ENCODE results near the gene CDK16. TPM values are rescaled to one million over a fixed set of nuclear protein-coding genes. Genes with fewer than 3 reads are reported as not detected.
A peak's percentile ranks its signal among the peaks of the same experiment; 100 is the strongest.

CDK16 gene
- total and polyA plus RNA-seq, 2 experiments from 2014 or later, result 391 to 481 TPM

DNA sequence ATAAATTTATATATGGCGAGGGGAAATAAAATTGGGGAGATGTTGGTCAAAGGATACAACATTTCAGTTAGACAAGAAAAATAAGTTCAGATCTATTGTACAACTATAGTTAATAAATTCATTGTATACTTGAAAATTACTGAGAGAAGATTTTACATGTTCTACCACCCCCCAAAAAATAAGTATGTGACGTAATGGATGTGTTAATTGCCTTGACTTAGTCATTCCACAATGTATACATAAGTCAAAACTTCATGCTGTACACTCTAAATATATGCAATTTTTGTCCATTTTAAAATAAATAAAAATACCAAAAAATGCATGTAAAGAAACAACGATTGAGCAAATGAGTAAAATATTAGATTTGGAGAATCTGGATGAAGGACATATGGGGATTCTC is 16.1 kb downstream of the CDK16 start:
- no peaks in the 10 kb centered on the region for H3K27me3 ChIP-seq
- DNase-seq (ENCODE audit: low read depth in 1 of 2, low spot score in 1 of 2), result peak in 1 of 2 donors; percentile 19
- TF ChIP-seq, protein P1, sequence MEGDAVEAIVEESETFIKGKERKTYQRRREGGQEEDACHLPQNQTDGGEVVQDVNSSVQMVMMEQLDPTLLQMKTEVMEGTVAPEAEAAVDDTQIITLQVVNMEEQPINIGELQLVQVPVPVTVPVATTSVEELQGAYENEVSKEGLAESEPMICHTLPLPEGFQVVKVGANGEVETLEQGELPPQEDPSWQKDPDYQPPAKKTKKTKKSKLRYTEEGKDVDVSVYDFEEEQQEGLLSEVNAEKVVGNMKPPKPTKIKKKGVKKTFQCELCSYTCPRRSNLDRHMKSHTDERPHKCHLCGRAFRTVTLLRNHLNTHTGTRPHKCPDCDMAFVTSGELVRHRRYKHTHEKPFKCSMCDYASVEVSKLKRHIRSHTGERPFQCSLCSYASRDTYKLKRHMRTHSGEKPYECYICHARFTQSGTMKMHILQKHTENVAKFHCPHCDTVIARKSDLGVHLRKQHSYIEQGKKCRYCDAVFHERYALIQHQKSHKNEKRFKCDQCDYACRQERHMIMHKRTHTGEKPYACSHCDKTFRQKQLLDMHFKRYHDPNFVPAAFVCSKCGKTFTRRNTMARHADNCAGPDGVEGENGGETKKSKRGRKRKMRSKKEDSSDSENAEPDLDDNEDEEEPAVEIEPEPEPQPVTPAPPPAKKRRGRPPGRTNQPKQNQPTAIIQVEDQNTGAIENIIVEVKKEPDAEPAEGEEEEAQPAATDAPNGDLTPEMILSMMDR (IDR thresholded peaks at IDR 0.05; ENCODE audit: low read depth, low read length), result no peak
- peaks cover 7% of the 10 kb centered on the region for H3K4me1 ChIP-seq (ENCODE audit: low read depth)
- H3K9me3 ChIP-seq (ENCODE audit: low read depth), result no peaks in the 10 kb centered on the region
- H3K4me3 ChIP-seq, result peak overlapping the region; percentile 84
- peak overlapping the region; percentile 96 for H3K27ac ChIP-seq
- H3K36me3 ChIP-seq, result peaks cover under 1% of the 10 kb centered on the region

DNA sequence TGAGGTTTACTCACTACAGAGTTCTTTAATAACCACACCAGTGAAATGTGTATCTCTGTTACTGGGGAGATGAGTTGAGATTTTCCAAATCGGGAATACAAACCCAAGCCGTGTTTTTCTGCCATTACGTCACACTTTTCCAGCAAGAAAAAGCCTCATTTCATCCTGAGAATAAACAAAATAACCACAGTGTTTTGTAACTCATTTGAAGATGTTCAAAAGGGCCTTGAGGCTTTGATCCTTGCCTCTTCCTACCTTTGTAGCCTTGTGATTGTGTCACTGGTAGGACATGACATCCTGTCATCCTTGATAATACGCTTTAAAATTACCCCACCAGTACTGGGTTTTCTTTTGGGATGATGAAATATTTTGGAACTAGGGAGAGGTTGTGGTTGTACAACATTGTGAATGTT is 17.2 kb downstream of the CDK16 start:
- Histone ChIP-seq H3K4me1 (ENCODE audit: low read depth) (peaks cover 7% of the 10 kb centered on the region), H3K27ac (no peak overlapping the region), H3K27me3 (no peaks in the 10 kb centered on the region), H3K36me3 (peaks cover 11% of the 10 kb centered on the region), H3K9me3 (ENCODE audit: low read depth) (no peaks in the 10 kb centered on the region), H3K4me3 (no peak overlapping the region)
- TF ChIP-seq, protein P1 (IDR thresholded peaks at IDR 0.05; ENCODE audit: low read depth, low read length), result no peak
- DNase-seq (ENCODE audit: low read depth in 1 of 2, low spot score in 1 of 2), result peak in 1 of 2 donors; percentile 27

DNA sequence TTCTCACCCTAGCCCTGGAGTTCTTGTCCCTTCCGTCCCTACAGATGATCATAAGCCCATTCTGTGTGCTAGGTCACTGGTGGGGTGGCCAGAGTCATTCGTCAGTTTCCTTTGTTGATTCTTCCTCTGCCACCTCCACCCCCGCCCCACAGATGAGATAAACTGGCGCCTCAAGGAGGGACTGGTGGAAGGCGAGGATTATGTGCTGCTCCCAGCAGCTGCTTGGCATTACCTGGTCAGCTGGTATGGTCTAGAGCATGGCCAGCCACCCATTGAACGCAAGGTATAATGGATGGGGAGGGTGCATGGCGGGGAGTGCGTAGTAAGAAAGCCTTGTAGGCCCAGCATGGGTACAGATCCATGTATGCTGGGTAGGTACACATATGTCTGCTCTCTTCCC is 20.7 kb downstream of the CDK16 start:
- Histone ChIP-seq H3K4me1 (ENCODE audit: low read depth) (peaks cover 7% of the 10 kb centered on the region), H3K4me3 (no peak overlapping the region), H3K27me3 (no peaks in the 10 kb centered on the region), H3K36me3 (peaks cover 38% of the 10 kb centered on the region), H3K9me3 (ENCODE audit: low read depth) (no peaks in the 10 kb centered on the region), H3K27ac (no peak overlapping the region)
- no peak for DNase-seq (ENCODE audit: low read depth in 1 of 2, low spot score in 1 of 2)
- TF ChIP-seq, protein P1 (IDR thresholded peaks at IDR 0.05; ENCODE audit: low read depth, low read length), result no peak

DNA sequence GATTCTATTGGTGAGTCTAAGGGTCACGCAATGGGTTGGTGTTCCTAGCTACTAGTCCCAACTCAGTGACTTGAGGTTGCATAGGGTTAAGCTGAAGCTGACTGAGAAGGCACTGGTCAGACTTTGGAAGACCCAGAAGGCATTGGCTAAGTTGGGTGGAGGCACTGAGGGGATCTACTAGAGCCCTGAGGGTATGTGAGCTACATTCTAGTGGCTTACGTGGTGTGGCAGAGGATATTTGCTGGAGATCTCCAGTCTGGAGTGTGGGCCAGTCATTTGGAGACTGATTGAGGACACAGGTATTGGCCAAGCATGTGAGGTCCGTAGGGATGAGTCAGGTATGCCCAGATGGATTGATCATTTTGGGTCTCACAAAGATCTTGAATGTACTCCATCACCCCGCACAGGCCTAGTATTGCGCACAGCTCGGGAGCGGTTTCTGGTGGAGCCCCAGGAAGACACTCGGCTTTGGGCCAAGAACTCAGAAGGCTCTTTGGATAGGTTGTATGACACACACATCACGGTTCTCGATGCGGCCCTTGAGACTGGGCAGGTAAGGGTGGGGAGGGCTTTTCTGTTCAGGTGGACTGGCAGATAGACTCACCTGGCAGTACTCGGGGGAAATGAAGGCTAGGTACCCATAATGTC is 21.5 kb downstream of the CDK16 start:
- no peak overlapping the region for H3K27ac ChIP-seq
- H3K36me3 ChIP-seq, result peaks cover 44% of the 10 kb centered on the region
- no peaks in the 10 kb centered on the region for H3K27me3 ChIP-seq
- no peak for DNase-seq (ENCODE audit: low read depth in 1 of 2, low spot score in 1 of 2)
- peaks cover 3% of the 10 kb centered on the region for H3K4me1 ChIP-seq (ENCODE audit: low read depth)
- TF ChIP-seq, protein P1 (IDR thresholded peaks at IDR 0.05; ENCODE audit: low read depth, low read length), result no peak
- no peaks in the 10 kb centered on the region for H3K9me3 ChIP-seq (ENCODE audit: low read depth)
- H3K4me3 ChIP-seq, result no peak overlapping the region

DNA sequence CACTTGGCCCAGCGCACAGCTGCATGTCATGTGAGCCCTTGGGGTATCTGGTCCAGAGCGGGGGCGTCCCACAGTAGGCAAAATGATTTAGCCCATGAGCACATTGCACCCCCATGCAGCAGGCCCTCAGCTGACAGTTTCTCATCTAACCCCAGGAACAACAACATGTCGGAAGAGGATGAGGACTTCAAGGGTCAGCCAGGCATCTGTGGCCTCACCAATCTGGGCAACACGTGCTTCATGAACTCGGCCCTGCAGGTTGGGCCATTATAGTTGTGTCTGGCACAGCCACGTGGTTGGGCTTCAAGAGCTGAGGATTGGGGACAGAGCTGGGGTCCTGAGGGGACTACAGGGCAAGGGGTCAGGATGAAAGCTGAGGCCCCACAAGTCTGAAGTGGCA is 22.1 kb downstream of the CDK16 start:
- H3K36me3 ChIP-seq, result peaks cover 45% of the 10 kb centered on the region
- TF ChIP-seq, protein P1 (IDR thresholded peaks at IDR 0.05; ENCODE audit: low read depth, low read length), result no peak
- no peak for DNase-seq (ENCODE audit: low read depth in 1 of 2, low spot score in 1 of 2)
- no peaks in the 10 kb centered on the region for H3K27me3 ChIP-seq
- H3K9me3 ChIP-seq (ENCODE audit: low read depth), result no peaks in the 10 kb centered on the region
- H3K4me3 ChIP-seq, result no peak overlapping the region
- H3K4me1 ChIP-seq (ENCODE audit: low read depth), result peaks cover 3% of the 10 kb centered on the region
- H3K27ac ChIP-seq, result no peak overlapping the region
